HEK293T (cell line): ENCODE data around the gene CDH20.

Source experiments
- ARNT ChIP-seq: fragments of 450-650 bp; IDR thresholded peaks from 2 replicates; pipeline ENCODE4 v1.6.1; 2017; ENCODE audit warnings: mild to moderate bottlenecking
- NFRKB ChIP-seq: fragments of 450-650 bp; IDR thresholded peaks from 2 replicates; pipeline ENCODE4 v1.6.1; 2016; ENCODE audit warnings: mild to moderate bottlenecking, moderate library complexity
- SP1 ChIP-seq: fragments of 450-650 bp; IDR thresholded peaks from 2 replicates; pipeline ENCODE4 v1.6.1; 2017
- ZNF384 ChIP-seq: fragments of 450-650 bp; IDR thresholded peaks from 2 replicates; pipeline ENCODE4 v1.6.1; 2016

GRCh38 chr18:61591253-61591652, 258.0 kb downstream of the CDH20 start:
- TF ChIP-seq ZNF384 (no peak), NFRKB (no peak), SP1 (no peak), ARNT (no peak)
